Germinal center (tissue), 1 donor: ENCODE measurements around the gene SH3PXD2B.
"Not testable (repeated sequence)": the region's sequence is repeated elsewhere in the genome, so short reads cannot be mapped to it uniquely, and the experiment has no call there.

Experiments
- DNase-seq: peaks from one replicate; pipeline ENCODE4 v3.0.0; 2012; ENCODE audit warnings: mixed read lengths, low spot score

Gene SH3PXD2B

DNA sequence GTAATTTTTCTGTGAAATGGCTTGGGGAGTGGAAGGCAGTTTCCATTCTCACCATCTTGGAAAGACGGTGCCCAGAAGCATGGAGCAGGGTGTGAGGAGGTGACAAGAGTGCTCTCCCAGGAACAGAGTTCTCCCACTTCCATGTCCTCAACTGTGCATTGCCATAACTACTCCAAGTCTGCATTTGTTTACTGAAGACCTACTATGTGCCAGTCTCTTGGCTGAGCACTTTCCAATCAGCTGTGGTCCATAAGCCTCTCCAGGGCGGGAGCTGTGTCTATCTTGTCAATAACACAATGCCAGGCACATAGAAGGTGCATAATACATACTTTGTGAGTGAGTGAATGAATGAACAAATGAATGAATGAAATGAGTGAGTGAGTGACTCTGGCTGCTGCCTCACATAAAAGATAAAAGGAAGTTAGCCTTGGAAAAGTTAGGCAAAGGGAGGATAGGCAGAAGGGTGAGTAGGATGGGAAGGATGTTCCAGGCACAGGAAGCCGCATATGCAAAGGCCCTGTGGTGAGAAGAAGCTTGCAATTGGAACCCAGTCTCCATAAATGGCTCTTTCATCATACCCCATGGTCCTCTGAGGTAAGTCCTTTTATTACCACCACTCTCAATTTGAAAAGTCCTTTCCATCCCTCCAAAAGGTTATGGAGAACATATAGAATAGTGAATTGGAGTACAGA, 31.3 kb upstream of the SH3PXD2B start:
- no peak for DNase-seq

DNA sequence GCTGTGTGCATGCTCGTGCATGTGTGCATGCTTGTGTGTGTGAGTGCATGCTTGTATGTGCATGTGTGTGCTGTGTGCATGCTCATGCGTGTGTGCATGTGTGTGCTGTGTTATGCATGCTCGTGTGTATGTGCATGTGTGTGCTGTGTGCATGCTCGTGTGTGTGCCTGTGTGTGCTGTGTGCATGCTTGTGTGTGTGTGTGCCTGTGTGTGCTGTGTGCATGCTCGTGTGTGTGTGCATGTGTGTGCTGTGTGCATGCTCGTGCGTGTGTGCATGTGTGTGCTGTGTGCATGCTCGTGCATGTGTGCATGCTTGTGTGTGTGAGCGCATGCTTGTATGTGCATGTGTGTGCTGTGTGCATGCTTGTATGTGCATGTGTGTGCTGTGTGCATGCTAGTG, 30.3 kb upstream of the SH3PXD2B start:
- DNase-seq = no peak

DNA sequence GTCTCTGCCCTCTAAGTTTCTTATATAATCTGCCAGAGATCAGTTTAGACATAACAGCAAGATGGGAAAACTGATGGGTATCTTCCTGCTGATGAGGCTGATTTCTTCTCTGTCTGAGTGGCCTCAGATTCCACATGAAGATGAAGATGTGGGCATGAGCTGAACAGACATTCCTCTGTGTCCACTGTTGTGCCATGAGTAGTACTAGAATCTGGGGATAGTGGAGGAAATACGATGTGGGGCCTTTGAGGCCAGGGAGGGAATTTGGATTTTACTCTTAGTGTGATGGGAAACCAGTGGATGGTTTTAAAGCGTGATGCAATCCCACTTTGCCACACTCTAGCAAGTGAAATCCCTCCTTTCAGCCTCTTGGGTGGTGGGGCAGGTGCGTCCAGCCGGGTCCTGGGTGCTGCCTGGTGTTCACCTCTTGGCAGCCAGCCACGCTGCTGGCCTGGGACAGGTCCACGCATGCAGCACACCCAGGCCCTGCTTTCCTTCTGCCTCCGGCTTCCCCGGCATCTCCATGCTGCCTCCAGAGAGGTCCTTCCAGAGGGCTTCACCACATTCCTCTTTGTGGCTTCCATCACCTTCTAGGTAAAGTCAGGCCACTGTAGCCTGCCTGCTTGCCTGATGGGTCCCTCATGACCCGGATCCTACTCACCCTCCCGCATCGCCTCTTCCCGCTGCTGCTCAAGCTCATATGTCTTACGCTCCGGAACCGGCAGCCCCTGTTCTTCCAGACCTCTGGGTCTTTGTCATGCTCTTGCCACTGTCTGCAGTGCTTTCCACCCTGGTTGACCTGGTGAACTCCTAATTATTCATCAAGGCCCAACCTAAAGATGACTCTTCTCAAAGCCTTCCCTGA, 28.1 kb upstream of the SH3PXD2B start:
- DNase-seq = no peak

DNA sequence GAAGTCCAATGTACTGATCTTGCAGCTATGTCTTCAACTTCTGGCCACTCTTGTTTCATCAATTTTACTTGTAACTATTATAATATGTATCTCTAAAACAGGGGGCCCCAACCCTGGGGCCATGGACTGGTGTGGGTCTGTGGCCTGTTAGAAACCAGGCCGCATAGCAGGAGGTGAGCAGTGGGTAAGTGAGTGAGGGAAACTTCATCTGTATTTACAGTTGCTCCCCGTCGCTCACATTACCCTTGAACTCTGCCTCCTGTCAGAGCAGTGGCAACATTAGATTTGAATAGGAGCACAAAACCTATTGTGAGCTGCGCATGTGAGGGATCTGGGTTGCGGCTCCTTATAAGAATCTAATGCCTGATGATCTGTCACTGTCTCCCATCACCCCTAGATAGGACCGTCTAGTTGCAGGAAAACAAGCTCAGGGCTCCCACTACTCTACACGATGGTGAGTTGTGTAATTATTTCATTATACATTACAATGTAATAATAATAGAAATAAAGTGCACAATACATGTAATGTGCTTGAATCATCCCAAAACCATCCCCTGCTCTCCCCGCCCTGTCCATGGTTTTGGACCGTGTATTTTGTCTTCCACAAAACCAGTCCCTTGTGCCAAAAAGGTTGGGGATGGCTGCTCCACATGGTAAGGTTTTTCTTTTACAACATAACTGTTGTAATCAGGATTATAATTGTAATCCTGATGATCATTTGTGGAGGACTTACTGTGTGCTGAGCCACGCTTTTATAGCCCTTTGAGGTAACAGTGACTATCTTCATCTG, 26.9 kb upstream of the SH3PXD2B start:
- DNase-seq = no peak

DNA sequence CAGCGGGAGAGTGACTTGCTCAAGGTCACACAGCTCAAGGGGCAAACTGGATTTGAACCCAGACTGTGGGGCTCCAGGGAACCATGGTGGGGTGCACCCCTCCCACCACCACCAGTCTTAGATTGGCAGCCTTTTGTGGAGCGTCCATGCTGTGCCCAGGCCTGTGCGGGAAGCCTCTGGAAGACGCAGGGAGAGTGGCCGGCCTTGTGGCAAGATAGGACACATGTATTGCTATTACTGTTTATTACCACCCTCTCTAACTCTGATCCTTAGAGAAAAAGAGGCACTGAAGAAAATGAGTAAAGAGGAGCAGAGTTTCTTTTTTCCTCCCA, 25.4 kb upstream of the SH3PXD2B start:
- no peak for DNase-seq

DNA sequence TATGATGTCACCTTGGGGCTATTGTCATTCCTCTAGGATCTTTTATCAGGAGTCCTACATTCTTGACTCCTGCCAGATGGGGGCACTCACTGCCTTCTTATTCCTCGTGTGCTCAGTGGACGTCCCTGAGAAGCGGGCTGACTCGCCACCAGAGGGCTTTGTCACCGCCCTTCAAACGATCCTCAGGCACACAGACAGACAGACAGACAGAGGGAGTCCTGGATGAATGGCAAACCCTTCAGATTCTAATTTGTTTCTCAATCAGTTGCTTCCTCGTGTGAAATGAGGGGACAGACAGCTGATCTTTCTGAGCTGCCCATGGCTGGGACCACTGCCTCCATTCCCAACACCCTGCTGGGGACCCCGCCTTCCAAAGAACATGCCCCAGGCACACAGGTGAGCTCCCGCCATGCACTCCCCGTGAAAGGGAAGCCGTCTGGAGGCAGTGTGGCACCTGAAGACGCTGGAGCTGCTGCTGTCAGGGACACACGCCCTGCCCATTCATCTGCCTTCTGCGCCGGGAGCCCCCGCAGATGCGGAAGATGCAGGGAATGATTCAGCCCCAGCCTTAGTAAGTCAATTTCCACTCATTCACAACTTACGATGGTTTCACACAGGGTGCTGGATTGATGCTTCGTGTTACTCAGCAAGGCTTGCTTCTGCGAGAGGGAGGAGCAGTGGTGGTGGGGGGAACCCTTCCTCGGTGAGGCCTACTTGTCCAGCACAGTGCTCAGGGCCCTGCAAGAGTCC, 24.9 kb upstream of the SH3PXD2B start:
- peak; percentile 67 for DNase-seq

DNA sequence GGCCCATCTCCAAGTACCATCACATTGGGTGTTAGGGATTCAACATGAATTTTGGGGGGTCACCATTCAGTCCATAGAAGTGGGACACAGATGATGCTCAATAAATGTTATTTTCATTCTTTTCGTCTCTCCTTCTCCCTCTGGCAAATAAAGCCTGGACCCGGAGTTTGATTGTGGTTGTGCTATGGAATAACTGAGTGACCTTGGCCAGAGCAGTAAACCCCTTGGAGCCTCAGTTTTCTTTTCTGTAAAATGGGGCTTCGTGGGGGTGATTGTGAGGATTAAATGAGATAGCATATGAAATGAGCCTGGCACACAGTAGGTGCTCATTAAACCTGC, 24.3 kb upstream of the SH3PXD2B start:
- not testable (repeated sequence) for DNase-seq

DNA sequence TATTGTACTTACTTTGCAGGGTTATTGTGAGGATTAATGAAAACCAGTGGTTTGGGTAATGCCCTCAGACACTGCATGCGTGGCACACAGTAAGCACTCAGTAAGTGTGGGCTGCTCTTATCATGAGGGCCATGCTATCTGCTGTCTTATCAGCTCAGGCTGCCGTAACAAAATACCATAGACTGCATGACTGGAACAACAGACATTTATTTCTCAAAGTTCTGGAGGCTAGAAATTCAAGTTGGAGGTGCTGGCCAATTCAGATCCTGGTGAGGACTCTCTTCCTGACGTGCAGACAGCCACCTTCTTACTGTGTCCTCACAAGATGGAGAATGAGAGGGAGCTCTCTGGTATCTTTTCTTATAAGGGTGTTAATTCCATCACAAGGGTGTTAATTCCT, 23.9 kb upstream of the SH3PXD2B start:
- no peak for DNase-seq

DNA sequence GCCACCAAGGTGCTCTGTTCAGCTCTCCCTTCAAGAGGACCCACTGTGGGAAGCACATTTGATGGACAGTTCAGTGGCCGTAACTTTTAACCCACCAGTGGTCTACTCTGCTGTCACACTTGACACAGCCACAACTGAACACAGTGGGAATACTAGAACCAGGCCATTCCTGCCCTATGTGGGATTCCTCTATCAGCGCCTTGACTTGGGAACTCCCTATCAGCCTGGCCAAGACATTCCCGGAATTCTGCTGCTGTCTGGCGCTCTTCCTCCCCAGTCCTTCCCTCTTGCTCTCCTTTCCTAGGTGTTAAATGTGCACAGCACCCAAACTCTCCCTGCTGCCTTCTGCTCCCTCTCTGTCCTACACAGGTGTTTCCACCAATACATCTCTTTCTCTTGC, 23.1 kb upstream of the SH3PXD2B start:
- DNase-seq = no peak

DNA sequence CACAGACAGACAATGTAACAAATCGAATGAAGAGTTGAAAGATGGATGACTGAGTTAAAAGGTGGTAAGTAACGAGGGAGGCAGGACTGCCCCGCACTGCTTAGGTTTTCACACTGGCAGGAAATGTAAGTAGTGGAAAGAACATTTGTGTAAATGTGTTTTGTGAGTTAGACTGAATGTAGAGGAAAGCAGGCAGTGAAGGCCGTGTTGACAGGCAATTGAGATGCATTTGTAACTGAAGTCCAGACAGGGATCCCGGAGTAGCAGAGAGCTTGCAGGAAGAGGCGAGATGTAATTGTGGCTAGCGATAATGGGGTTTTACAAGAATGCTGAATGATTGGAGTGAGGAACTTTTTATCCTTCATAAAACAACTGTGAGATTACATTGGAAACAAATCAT, 20.0 kb upstream of the SH3PXD2B start:
- no peak for DNase-seq

DNA sequence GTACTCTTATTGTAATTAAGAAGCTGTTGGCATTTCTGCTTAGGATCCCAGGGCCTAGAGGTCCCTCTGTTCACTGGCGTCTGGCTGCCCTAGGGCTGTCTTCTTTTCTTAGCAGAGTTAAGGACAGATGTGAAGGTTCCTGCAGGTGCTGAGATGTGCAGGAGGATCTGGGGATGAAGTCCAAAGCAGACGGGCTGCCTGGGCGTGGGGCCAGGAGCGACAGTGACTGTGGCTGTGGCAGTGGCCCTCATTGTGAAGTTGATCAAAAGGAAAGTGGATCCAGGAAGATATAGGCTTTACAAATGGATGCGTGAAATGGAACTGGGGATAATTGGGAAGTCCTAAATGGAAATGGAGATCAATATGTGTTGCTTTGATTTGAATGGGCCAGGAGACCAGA, 19.1 kb upstream of the SH3PXD2B start:
- DNase-seq = no peak

DNA sequence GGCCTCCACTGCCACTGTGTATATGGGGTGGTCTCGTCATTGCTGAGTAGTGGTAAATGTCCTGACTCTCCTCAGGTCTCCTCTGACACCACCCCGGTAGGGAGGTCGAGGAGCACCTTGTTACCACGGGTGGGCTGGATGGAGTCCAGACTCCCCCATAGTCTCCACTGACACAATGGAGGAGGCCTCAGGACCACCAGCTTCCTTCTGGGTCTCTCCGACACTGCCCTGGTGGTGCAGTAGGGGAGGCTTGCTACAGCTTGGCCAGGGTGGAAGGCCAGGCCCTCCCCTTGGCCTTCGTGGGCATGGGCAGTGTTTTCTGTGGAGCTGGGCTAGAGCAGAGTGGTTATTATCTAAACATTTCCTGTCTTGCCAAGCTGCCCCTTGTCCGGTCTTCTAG, 15.4 kb upstream of the SH3PXD2B start:
- DNase-seq = no peak

DNA sequence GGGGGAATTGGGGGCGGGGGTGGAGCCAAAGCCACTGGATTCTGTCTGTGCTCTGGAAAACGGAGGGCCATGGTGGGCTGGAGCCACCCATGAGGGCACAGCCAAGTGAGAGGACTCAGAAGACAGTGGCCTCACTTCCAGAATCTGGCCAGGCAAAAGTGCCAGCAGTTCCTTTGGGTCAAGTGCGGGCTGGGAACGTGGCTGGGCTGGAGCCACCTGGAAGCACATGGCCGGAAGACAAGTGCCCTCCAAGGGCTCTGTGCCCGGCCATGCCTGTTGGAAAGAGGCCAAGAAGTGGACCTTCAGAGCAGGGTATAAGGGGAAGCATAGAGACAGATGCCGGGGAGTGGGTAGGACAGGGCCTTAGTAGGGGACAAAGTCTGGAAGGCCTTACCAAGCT, 11.7 kb upstream of the SH3PXD2B start:
- DNase-seq = no peak

DNA sequence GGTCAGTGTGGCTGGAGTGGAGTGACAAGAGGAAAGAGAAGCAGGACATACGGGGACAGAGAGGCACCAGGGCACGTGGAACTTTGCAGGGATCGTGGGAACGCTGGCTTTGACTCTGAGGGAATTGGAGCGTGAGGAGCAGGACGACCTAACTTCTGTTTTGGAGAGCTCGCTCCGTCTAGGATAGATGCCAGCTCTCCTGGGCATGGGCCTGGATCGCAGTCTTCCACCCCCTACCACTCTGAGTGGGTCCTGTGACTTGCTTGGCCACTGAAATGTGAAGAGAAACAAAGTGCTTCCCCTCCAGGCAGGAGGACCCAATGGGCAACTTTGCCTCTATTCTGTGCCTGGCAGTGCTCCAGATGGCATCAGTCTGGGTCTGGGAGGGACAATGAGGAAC, 8.7 kb upstream of the SH3PXD2B start:
- no peak for DNase-seq

DNA sequence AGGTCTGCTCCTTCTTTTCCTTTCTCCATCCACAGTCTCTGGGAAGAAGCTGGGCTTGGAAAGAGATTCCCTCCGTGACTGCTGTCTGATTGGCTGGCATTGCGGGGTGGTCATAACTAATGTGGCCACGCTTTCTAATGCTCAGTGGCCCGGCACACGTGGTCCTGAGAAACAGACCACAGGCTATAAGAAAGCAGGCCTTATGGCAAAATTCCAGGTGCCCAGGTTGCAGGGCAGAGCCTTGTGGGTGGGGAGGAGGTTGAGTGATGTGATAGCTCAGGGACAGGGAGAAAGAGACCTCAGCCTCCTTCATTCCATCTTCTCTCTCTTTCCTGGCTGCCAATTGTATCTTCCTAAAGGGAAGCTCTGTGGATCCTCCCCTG, 5.4 kb upstream of the SH3PXD2B start:
- DNase-seq = no peak

DNA sequence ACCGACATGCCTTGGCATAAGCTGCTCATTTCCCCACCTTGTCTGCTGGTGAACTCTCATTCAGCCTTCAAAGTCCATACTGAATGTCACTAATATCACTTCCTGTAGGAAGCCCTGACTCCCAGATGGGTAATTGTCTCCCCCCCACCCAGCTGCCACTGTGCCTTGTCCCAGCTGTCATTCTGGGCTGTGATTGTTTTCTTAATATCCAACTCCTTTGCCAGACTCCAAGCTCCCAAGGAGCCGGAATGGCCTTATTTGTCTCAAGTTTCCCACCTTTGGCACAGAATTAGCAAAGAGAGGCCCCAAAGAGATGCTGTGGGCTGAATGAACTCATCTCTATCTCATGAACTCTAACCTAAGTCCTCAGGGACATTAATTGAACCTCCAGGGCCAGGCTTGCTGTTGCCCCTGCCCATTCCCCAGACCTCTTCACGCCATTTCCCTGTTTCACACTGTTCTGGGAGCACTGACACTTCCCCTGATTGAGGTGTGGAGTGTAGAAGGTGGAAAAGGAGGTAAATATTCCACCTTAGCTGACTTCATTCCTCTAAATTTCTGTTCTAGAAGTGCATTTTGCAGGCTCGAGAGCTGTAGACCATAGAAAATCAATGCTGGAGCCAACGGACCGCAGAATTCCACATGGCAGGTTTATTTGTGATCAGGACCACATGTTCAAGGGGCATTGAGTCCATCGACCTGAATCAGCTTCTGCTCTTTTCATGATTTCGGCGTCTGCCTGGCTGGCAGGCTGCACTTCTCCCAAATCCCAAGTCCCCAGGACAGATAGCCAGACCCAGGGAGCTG, 4.9 kb upstream of the SH3PXD2B start:
- DNase-seq = no peak

DNA sequence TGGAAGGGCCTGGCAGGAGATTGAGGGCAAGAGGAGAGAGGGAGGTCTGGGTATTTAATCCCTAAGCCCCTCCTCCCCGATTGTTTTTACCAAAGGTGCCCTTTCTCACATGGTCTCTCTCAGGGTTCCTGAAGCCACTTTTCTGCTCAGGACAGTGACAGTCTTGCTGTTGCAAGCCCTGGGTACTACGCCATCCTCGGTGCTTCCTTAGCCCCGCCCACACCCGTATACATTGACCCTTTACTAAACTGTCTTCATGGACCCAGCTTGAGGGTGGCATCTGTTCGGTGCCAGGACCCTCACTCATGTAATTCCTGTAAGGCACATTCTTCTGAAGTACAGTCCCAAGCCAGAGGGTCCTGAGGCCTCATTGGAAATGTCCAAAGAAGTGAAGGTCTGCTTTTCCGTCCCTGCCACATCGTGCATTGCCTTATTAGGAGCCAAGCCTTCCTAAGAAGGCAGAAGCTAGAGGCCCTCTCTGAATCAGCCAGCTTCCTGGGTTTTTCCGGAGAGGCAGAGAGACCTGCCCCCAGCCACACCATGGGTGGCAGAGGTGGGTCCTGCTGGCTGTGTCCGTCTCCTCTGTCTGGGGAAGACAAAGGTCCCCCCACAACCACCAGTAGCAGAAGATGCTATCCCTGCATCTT, 1.9 kb upstream of the SH3PXD2B start:
- DNase-seq = no peak

DNA sequence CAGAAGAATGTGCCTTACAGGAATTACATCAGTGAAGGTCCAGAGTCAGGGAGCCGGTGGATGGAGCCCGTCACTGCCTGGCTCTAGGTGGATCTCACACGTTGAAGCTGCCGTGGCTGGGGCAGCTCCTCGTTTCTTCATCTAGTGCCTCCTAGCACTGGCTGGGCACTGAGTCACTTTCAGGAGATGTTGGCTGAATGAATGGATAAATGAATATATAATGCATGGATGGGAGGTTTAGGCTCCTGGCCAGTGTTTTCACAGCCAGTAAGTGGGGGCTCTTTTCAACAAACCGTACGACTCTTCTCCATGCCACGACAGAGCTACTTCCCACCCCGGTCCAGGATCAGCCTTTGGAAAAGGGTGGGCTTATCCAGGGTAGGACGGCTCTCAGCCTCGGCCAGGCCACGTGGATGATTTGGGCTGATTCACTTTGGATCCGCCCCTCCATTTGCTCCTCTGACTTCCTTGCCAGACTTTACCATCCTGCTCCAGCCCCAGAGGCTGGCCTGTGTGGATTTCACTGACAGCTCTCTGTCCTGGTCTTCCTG, 1.3 kb upstream of the SH3PXD2B start:
- no peak for DNase-seq

DNA sequence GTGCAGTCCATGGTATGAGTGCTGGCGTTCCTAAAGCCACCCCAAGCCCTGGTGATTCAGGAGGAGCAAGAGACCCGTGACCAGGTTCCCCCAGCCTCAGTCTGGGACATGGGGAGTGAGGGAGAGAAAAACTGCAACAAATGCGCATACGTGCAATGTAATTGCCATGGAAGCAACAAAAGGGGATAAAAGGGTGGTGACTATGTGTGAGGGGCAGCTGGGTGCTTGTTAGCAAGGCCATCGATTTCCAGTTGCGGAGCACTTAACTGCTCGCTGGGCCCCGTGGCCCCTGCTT, 709 bp upstream of the SH3PXD2B start:
- DNase-seq = no peak

DNA sequence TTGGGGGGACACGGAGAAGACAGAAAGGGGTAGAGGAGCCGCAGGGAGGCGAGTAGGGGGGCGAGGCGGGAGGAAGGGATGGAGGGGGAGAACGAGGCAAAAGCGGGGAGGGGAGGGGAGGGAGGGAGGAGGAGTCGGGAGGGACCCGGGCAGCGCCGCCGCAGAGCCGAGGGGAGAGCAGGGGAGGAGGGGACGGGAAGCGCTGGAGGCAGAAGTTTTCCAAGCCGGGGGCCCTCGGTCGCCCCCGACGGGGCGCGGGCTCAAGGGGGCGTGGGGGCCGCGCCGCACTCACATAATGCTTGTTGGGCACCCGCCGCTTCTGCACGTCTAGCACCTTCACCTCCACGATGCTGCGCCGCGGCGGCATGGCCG, 353 bp downstream of the SH3PXD2B start:
- DNase-seq = no peak
